ENCODE results near the gene FAM20A.
"Not testable (repeated sequence)": the region's sequence is repeated elsewhere in the genome, so short reads cannot be mapped to it uniquely, and the experiment has no call there.

The FAM20A gene

GRCh38 chr17:68587847-68588246 is 13.3 kb downstream of the FAM20A start:
- no peak for DNase-seq

DNA sequence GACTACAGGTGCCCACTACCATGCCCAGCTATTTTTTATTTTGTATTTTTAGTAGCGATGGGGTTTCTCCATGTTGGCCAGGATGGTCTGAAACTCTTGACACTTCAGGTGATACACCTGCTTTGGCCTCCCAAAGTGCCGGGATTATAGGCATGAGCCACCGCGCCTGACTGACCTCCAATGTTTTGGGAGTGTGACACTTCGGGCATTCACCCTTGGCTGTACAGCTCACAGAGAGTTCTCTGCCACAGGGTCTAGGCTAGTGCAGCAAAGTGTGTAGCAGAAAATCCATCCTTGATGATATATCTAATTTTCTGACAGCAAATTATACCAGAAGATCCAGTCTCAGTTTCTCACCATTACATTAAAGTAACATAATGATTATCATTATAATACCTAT is 14.1 kb downstream of the FAM20A start:
- no peak for DNase-seq

DNA sequence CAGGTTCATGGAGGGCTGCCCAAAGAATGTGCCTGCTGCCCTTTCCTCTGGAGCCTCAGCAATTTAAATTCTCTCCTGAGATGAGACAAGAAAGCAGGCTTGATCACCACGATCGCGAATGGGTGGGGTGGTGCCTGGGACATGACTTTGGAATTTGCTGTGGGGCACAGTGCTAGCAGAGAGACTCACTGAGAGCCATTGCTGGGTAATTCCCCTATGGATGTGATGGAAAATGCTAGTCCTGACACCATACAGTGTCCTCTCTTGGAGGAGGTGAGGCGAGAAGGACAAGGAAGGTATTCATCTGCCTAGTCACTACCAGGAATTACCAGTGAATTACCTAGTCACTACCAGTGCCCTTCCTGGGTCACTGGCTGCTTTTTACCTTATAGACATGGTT is 15.5 kb downstream of the FAM20A start:
- DNase-seq, result no peak

DNA sequence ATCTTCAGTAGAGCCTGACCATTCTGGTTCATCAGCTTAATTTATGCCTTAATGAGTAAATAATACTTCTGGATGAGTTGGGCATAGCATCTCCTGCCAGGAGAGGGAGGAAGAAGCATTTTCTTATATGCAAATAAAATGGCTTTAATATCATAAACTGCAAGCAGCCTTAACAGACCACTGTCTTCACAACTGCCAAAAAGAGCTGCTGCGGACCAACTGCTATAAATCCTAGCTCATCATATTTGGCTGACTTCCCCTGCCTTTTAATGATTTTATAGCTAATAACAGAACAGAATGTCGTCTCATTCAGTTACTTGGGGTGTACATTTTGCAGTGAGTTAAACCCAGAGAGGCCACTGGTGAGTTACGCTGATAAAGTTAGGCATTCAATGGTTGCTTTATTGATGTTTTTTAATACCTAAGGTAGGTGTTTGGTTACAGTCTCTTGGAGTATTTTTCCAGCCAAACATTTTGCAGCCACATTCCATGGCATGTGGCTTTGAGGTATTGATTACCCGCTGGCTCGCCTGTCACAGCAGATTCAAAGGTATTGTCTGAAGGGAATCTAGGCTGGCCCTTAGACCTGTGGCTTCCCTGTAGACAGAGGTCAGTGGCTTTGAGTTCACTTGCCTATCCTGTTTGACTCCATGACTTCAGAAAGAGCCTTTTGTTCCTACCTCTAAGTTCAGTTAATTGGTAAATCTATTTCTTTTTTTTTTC is 16.4 kb downstream of the FAM20A start:
- no peak for DNase-seq

DNA sequence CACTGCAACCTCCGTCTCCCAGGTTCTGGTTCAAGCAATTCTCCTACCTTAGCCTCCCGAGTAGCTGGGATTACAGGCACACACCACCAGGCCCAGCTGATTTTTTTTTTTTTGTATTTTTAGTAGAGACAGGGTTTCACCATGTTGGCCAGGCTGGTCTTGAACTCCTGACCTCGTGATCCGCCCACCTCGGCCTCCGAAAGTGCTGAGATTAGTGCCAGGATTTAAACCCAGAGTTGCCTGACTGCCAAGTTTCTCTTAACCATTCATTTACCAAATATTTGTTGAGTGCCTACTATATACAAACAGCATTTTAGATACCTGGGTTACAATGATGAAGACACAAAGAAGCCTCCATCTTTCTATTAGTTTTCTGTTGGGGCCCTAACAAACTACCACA is 18.3 kb downstream of the FAM20A start:
- not testable (repeated sequence) for DNase-seq

- DNase-seq, result no peak
Observed at GRCh38 chr17:68581863-68582645, 19.1 kb downstream of the FAM20A start.

GRCh38 chr17:68580236-68580770 is 20.9 kb downstream of the FAM20A start:
- no peak for DNase-seq

GRCh38 chr17:68579194-68579927 is 21.8 kb downstream of the FAM20A start:
- DNase-seq, result no peak

DNA sequence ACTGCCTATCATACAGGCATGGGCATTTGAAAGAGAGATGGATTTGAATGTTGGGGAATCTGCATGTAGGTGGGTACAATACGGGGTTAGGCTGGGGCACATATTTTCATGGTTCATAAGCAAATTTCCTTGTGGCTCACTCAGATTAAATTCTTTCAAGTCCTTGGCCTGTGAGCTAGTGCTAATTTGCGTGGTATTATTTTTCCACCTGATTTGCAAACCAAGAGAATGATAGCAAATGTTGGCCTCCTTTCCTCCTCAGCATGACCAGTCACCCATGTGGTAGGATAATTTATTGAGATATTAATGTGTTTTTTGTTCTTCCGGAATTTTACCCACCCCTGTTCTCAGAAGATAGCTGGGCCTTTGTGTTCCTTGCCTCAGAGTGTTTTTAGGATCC is 22.9 kb downstream of the FAM20A start:
- no peak for DNase-seq

- no peak for DNase-seq
Observed at GRCh38 chr17:68577497-68577821, 23.7 kb downstream of the FAM20A start.

GRCh38 chr17:68576811-68577496 is 24.2 kb downstream of the FAM20A start:
- DNase-seq, result no peak

- DNase-seq, result no peak
Observed at GRCh38 chr17:68576137-68576536, 25.0 kb downstream of the FAM20A start.

DNA sequence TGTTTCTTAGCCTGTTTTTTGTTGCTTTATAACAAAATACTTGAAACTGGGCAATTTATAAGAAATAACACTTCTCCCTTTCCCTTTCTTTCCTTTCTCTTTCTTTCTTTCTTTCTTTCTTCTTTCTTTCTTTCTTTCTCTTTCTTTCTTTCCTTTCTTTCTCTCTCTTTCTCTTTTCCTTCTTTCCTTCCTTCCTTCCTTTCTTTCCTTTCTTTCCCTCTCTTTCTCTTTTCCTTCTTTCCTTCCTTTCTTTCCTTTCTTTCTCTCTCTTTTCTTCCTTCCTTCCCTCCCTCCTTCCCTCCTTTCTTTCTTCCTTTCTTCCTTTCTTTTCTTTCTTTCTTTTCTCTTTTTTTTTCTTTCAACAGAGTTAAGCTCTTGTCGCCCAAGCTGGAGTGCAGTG is 27.8 kb downstream of the FAM20A start:
- no peak for DNase-seq

- no peak for DNase-seq
Observed at GRCh38 chr17:68572138-68572842, 28.9 kb downstream of the FAM20A start.

DNA sequence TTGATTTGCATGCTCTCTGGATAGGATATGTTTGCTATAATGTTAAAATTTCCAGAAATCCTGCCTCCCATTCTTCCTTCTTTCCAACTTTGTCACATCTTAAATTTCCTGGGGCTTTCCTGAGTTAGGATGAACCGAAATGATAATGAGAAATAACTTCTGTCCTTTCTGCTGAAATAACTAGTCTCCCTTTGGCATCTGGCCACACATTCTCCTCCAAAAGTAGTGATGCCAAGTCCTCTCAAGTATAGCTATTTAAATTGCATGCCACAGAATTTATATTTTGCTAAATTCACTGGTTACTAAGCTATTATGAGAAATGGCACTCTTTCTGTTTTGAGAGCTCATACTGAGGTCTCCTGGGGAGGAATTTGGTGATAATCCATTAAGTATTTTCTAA is 30.6 kb downstream of the FAM20A start:
- no peak for DNase-seq

- DNase-seq, result no peak
Observed at GRCh38 chr17:68569346-68569745, 31.8 kb downstream of the FAM20A start.

GRCh38 chr17:68568581-68568980 is 32.6 kb downstream of the FAM20A start:
- DNase-seq, result no peak

- no peak for DNase-seq
Observed at GRCh38 chr17:68567581-68567980, 33.6 kb downstream of the FAM20A start.

GRCh38 chr17:68567035-68567434 is 34.1 kb downstream of the FAM20A start:
- DNase-seq, result no peak

GRCh38 chr17:68566442-68566738 is 34.8 kb downstream of the FAM20A start:
- no peak for DNase-seq

DNA sequence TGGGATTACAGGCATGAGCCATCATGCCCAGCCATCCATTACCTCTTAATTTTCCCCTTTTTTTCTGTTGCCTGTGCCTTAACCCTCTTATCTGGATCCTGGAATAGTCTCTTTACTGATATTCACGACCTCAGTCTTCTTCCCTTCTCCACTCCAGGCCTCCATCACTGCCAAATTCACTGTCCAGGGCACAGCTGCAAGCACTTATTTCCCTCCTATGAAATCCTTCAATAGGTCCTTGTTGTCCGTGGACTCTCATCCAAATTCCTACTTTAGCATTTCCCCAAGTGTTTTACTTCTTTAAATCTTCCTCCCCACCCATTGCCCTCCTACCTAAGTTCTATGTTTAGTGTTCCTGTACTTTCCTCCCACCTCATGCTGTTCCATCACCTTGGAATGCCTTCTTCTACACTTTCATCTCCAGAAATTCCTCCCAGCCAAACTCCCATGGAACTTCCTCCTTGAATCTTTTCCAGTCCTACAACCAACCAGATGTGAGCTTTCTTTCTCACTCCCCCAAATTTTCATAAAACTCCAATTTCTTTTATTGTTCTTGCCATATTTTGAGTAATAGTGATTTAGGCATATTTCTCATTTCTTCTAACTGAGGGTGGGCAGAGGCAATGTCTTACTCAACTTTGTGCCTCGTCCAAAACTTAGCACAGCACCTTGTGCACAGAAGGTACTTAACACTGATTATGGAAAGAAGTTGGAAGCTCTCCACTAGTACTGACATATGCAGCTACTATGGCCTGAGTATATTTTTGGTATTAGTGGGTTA is 35.3 kb downstream of the FAM20A start:
- DNase-seq, result no peak

Measured in stimulated activated CD4-positive, alpha-beta T cell treated with anti-CD3 and anti-CD28 coated beads, Interleukin-1b, Interleukin-23, amount 100 ng/mL, for 48 hours (primary cell).